HG03521 (cell line): Measurements from ENCODE around the gene TMEM255B.
"Not testable (repeated sequence)": the region's sequence is repeated elsewhere in the genome, so short reads cannot be mapped to it uniquely, and the experiment has no call there.

Source experiments
- ATAC-seq: cut with Tn5 transposase; IDR thresholded peaks from one replicate; pipeline ENCODE4 v1.9.1; 2021; ENCODE audit warnings: mild to moderate bottlenecking, moderate library complexity; ENCODE audit not compliant: unreplicated experiment

TMEM255B gene

DNA sequence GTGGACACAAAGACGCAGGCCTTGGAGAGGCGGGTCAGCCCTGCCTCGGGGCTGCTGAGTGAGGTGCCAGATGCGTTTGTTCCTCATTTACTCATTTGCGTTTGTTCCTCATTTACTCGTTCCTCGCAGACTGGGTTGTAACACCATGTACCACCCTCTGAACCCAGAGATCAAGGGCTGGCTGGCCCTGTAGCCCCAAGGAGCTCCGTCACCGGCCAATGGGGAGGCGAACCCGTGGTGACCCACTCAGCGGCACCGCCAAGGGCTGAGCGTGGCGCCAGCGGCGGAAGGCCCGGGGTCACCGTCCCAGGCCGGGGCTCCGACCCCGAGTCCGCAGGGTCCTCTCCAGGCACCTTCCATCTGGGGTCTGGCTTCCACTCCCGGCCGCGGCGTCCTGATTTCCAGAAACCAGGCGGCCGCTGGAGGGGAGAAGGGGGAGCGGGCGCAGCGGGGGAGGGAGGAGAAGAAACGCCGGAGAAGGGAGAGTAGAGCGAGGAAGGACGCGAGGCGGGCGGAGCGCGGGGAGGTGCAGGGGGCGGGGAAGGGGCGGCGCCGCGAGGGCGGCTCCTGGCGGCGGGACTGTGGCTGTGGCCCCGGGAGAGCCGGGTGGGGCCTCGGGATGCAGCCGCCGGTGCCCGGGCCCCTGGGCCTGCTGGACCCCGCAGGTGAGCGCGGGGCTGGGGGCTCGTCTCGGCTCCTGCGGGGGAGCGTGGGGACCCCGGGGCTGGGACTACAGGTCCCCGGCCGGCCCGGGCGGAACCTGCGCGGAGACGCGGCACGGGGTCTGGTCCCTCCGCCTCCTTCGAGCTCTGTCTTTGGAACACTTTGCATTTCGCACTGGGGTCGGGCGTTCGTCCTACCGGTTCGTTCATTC lies at the start of gene TMEM255B:
TSS of gene TMEM255B (plus strand) at position 576 of the 874 bp plus-strand sequence. CDS start at position 620, 44 bp downstream.
- peak; percentile 75 for ATAC-seq

- ATAC-seq: no peak
Measured at GRCh38 chr13:113722921-113723320, 36.1 kb upstream of the TMEM255B start.

DNA sequence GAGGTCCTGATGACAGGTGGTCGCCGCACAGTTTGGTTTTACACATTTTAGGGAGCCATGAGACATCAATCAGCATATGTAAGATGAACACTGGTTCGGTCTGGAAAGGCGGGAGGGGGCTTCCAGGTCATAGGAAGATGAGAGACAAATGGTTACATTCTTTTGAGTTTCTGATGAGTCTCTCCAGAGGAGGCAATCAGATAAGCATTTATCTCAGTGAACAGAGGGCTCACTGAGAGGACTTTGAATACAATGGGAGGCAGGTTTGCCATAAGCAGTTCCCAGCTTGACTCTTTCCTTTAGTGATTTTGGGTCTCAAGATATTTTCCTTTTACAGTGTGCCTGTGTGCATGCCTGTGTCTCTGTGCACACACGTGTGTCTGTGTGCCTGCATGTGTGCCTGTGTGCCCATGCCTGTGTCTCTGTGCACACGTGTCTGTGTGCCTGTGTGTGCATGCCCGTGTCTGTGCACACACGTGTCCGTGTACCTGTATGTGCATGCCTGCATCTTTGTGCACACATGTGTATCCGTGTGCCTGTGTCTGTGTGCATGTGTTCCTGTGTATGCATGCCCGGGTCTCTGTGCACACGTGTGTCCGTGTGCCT lies 35.5 kb upstream of the TMEM255B start:
- no peak for ATAC-seq

DNA sequence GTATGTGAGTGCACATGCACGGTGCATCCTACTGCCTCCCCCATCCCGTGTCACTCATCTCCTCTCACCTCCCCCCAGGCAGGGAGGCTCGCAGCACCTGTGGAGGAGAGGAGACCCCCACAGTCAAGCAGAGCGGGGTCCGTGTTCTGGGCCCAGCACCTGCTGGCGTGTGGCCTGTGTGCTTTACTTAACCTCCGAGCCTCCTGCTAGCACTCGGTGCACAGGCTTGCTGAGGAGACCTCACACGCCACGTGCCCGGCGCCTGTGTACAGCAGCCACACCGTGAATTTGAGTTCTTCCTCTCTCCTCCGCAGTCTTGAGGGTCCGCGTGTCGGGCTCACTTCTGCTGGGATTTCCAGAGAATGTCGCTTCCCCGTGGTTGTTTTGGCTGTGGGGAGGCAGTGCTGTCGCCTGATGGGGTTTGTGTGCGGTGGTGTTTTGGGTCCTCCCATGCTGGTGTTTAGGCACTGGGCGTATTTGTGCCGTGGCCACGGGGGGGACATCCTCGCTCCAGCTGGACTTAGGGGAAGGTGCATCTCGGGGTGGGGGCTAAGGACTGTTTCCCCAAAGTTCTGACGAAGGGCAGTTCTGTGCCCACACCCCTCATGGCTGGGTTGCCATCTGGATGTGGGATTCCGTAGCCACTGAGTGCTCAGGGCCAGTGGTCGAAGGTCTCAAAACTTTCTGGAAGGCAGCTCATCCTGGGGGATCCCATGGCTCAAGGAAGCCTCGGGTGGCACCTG lies 34.8 kb upstream of the TMEM255B start:
- ATAC-seq: no peak

DNA sequence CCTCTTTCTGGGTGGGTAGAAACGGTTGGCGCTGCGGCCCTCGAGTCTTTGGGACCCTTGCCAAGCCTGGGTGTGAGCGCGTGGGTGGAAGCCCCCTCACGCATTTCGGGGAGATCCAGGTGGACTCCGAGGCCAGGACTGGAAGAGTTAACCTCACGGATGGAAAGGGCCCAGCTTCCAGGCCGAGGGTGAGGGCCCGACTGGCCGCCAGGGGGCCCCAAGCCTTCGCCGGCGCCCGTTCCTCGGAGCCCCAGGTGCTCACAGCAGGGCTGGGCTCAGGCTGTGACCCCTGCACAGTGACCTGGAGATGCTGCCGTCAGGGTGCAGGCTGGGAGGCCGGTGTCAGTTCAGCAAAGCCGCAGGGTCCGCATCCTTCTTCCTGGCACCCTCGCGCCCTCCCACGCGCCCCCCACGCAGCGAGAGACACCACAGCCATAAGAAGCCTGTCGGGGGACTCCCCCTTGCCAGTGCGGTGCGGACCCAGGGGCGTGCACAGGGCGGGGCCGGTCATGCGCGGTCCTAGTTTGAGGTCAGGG lies 34.2 kb upstream of the TMEM255B start:
- ATAC-seq: peak; percentile 75

DNA sequence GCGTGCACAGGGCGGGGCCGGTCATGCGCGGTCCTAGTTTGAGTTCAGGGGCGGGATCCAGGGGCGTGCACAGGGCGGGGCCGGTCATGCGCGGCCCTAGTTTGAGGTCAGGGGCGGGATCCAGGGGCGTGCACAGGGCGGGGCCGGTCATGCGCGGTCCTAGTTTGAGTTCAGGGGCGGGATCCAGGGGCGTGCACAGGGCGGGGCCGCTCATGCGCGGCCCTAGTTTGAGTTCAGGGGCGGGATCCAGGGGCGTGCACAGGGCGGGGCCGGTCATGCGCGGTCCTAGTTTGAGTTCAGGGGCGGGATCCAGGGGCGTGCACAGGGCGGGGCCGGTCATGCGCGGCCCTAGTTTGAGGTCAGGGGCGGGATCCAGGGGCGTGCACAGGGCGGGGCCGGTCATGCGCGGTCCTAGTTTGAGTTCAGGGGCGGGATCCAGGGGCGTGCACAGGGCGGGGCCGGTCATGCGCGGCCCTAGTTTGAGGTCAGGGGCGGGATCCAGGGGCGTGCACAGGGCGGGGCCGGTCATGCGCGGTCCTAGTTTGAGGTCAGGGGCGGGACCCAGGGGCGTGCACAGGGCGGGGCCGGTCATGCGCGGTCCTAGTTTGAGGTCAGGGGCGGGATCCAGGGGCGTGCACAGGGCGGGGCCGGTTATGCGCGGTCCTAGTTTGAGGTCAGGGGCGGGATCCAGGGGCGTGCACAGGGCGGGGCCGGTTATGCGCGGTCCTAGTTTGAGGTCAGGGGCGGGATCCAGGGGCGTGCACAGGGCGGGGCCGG lies 33.5 kb upstream of the TMEM255B start:
- not testable (repeated sequence) for ATAC-seq

DNA sequence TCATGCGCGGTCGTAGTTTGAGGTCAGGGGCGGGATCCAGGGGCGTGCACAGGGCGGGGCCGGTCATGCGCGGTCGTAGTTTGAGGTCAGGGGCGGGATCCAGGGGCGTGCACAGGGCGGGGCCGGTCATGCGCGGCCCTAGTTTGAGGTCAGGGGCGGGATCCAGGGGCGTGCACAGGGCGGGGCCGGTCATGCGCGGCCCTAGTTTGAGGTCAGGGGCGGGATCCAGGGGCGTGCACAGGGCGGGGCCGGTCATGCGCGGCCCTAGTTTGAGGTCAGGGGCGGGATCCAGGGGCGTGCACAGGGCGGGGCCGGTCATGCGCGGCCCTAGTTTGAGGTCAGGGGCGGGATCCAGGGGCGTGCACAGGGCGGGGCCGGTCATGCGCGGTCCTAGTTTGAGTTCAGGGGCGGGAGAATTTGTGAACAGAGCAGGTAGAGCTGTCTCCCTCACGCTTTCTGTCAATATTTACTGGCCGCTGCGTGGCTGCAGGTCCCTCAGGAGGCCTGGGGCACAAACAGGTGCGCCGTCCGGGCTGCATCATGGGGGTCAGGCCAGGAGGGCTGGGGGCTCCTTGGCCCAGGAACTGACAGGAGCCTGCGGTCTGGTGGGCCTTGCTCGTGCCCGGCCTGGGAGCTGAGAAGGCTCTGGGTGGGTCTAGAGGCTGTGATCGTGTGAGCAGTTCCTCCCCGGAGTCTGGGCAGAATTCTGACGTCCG lies 32.8 kb upstream of the TMEM255B start:
- not testable (repeated sequence) for ATAC-seq

GRCh38 chr13:113726961-113727411 lies 32.0 kb upstream of the TMEM255B start:
- no peak for ATAC-seq

DNA sequence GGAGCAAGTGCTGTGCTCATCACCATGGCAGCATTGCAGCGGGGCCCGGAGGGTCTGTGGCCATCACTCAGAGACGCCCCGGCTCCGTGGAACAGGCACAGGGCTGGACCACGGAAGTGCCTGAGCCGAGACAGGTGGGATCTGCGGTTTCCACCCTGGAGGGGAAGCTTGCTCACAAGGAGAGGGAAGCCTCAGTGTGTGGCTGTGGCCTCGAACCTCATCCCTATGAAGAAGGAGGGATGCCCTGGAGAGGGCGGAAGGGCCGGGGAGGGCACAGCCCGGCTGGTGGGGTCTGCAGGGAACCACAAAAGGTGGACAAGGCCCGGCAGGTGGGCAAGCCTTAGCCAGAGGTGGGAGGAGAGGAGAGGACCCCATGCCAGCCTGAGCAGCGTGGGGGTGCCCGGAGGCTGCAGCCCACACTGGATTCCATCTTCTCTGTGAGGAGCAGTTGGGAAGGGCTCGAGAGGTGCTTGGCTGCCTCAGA lies 30.4 kb upstream of the TMEM255B start:
- ATAC-seq: no peak

DNA sequence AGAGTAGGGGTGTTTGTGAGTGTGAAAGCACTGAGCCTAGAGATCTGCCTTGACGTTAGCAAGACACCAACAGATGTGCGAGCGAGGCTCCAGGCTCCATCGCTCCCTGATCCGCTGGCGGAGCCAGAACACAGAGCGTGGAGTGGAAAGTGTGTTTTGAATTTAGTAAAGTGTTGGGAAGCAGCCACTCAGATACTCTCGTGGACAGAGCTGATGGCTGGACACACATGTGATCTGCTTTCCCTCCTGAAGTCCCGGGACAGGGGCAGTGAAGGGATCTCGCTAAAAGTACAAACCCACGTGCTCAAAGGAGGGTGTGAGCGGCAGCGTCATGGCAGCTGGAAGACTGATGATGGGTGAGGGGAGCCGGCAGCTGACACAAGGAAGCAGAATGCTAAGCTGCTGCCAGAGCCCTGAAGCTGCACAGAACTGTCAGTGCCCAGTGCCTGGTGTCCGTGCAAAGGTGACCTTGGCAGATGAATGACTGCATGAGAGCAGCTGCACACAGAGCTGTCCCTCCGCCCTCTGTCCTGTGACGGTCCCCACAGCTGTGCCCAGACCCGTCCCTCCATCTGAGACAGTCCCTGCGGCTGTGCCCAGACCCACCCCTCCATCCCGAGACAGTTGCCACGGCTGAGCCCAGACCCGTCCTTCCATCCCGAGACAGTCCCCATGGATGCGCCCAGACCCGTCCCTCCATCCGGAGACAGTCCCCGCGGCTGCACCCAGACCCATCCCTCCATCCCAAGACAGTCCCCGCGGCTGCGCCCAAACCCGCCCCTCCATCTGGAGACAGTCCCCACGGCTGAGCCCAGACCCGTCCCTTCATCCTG lies 29.6 kb upstream of the TMEM255B start:
- ATAC-seq: no peak

DNA sequence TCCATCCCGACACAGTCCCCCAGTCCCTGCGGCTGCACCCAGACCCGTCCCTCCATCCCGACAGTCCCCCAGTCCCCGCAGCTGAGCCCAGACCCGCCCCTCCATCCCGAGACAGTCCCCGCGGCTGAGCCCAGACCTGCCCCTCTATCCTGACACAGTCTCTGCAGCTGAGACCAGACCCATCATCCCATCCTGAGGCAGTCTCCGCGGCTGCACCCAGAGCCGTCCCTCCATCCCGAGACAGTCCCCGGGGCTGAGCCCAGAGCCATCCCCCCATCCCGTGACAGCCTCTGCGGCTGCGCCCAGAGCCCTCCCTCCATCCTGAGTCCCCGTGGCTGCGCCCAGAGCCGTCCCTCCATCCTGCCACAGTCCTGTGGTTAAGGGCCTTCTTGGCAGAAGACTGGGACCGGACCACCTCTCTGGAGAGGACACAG lies 28.8 kb upstream of the TMEM255B start:
- no peak for ATAC-seq

DNA sequence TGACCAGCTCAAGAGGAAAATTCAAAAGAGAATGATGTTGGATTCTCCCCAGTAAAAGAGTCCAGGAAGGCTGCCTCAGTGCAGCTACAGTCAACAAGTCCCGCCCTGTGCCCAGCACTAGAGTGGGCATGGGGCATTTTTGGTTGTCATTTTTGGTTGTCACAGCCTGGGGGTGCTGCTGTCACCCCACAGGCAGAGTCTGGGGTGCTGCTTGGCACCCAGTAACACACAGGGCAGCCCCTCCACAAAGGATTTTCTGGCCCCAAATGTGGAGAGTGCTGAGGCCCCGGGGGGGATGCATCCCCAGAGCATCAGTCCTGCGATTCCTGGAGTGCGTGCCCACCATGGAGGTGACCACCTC lies 28.2 kb upstream of the TMEM255B start:
- ATAC-seq: no peak

DNA sequence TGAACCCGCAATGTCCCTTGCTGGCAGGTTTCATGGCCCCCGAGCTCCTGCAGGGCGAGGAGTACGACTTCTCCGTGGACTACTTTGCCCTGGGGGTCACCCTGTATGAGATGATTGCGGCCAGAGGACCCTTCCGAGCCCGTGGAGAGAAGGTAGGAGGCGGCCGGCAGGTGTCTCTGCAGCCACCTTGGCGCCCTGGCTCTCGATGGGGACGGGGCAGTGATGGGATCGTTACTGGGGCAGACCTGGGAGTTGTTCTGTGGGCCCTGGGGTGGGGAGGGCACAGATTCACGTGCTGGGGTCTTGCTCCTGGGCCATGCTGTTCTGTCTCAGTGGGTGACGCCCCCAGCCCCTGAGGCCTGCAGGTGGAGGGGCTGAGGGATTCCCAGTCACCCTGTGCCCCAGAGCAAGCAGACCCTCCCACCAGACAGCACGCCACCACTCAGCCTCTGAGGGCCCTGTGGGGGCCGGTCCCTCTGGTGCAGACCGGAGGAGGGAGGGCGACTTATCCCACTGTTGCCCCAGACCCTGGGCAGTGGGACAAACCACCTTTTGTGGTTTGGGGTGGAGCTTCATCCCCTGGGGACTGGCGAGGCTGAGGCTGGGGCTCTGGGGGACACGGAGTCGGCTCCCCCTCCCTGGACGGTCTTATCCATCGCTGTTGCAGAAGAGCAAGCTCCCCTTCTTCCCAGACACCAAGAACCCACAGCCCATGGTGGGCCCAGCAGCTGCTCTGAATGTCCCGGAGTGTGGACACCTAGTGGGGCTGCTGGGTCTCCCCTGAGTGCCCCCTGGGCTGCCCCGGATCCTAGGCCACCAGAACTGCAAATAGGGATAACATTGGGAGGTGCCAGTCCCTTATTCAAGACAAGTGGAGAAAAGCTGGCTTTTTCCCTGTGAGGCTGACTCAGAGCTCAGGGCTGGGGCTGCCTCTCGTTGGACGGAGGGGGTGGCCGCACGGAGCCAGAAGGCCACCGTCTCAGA lies 27.5 kb upstream of the TMEM255B start:
- ATAC-seq: no peak

GRCh38 chr13:113732176-113732960 lies 26.7 kb upstream of the TMEM255B start:
- no peak for ATAC-seq

GRCh38 chr13:113732961-113733950 lies 25.8 kb upstream of the TMEM255B start:
- no peak for ATAC-seq
